H9 (cell line): ENCODE results near the gene SLX4IP. TPM values are rescaled to one million over a fixed set of nuclear protein-coding genes. Genes with fewer than 3 reads are reported as not detected.

ENCODE experiments used
- DNase-seq: peaks from one replicate; pipeline ENCODE4 v3.0.0-alpha.2; 2017
- H2AFZ ChIP-seq: one replicate; pipeline ENCODE4 v1.6.1; 2013; ENCODE audit warnings: mild to moderate bottlenecking, low read length, control low read depth, moderate library complexity
- H2AK5ac ChIP-seq: 2 replicates; pipeline ENCODE4 v1.6.1; 2013; ENCODE audit warnings: low read length, control low read depth, mixed read lengths; ENCODE audit not compliant: insufficient read length
- H2BK120ac ChIP-seq: one replicate; pipeline ENCODE4 v1.6.1; 2013; ENCODE audit warnings: low read depth, mild to moderate bottlenecking, low read length, control low read depth, inconsistent platforms; ENCODE audit not compliant: poor library complexity, severe bottlenecking
- H2BK12ac ChIP-seq: 2 replicates; pipeline ENCODE4 v1.6.1; 2013; ENCODE audit warnings: low read length, control low read depth, mixed read lengths, low read depth; ENCODE audit not compliant: insufficient read length
- H2BK15ac ChIP-seq: 2 replicates; pipeline ENCODE4 v1.6.1; 2013; ENCODE audit warnings: low read depth, low read length, control low read depth
- H2BK20ac ChIP-seq: one replicate; pipeline ENCODE4 v1.6.1; 2013; ENCODE audit warnings: low read depth, mild to moderate bottlenecking, low read length, control low read depth, inconsistent platforms; ENCODE audit not compliant: poor library complexity, severe bottlenecking
- H2BK5ac ChIP-seq: 2 replicates; pipeline ENCODE4 v1.6.1; 2013; ENCODE audit warnings: low read length, control low read depth, mixed read lengths; ENCODE audit not compliant: insufficient read length
- H3K14ac ChIP-seq: 2 replicates; pipeline ENCODE4 v1.6.1; 2013; ENCODE audit warnings: low read length, control low read depth; ENCODE audit not compliant: insufficient read depth
- H3K18ac ChIP-seq: 2 replicates; pipeline ENCODE4 v1.6.1; 2013; ENCODE audit warnings: low read depth, mild to moderate bottlenecking, mixed read lengths, low read length, control low read depth; ENCODE audit not compliant: insufficient read length
- H3K23ac ChIP-seq: 2 replicates; pipeline ENCODE4 v1.6.1; 2013; ENCODE audit warnings: low read length, control low read depth, mixed read lengths, low read depth; ENCODE audit not compliant: insufficient read length
- H3K23me2 ChIP-seq: 2 replicates; pipeline ENCODE4 v1.6.1; 2013; ENCODE audit warnings: low read depth, mild to moderate bottlenecking, mixed read lengths, low read length, control low read depth; ENCODE audit not compliant: insufficient read length, poor library complexity, severe bottlenecking
- H3K27ac ChIP-seq: 2 replicates; pipeline ENCODE4 v1.5.1; 2013; ENCODE audit warnings: low read length, control low read depth, mixed read lengths, low read depth; ENCODE audit not compliant: insufficient read length
- H3K27me3 ChIP-seq: 2 replicates; pipeline ENCODE4 v1.6.1; 2013; ENCODE audit warnings: low read length, control low read depth, inconsistent platforms; ENCODE audit not compliant: insufficient read depth
- H3K4ac ChIP-seq: 2 replicates; pipeline ENCODE4 v1.6.1; 2013; ENCODE audit warnings: low read depth, mild to moderate bottlenecking, control low read depth, inconsistent platforms, low read length, moderate library complexity
- H3K4me1 ChIP-seq: 2 replicates; pipeline ENCODE4 v1.6.1; 2013; ENCODE audit warnings: low read length, control low read depth, inconsistent platforms; ENCODE audit not compliant: insufficient read depth
- H3K4me2 ChIP-seq: 2 replicates; pipeline ENCODE4 v1.6.1; 2013; ENCODE audit warnings: low read length, control low read depth, mixed read lengths; ENCODE audit not compliant: insufficient read length, insufficient read depth
- H3K56ac ChIP-seq: 2 replicates; pipeline ENCODE4 v1.6.1; 2013; ENCODE audit warnings: low read depth, mild to moderate bottlenecking, mixed read lengths, low read length, control low read depth; ENCODE audit not compliant: insufficient read length
- H3K79me1 ChIP-seq: 2 replicates; pipeline ENCODE4 v1.6.1; 2013; ENCODE audit warnings: low read depth, mild to moderate bottlenecking, moderate library complexity, low read length, control low read depth, inconsistent platforms; ENCODE audit not compliant: insufficient read depth, poor library complexity, severe bottlenecking
- H3K79me2 ChIP-seq: 2 replicates; pipeline ENCODE4 v1.6.1; 2013; ENCODE audit warnings: low read length, control low read depth, inconsistent platforms; ENCODE audit not compliant: insufficient read depth
- H3K9ac ChIP-seq: 2 replicates; pipeline ENCODE4 v1.6.1; 2013; ENCODE audit warnings: low read length, control low read depth, mixed read lengths; ENCODE audit not compliant: insufficient read length; ENCODE audit errors: extremely low read depth
- H3K9me3 ChIP-seq: one replicate; pipeline ENCODE4 v1.6.1; 2013; ENCODE audit warnings: low read depth, low read length, inconsistent platforms; ENCODE audit not compliant: control insufficient read depth
- H3T11ph ChIP-seq: one replicate; pipeline ENCODE4 v1.6.1; 2013; ENCODE audit warnings: mild to moderate bottlenecking, low read length, control low read depth, inconsistent platforms
- H4K20me1 ChIP-seq: one replicate; pipeline ENCODE4 v1.6.1; 2013; ENCODE audit not compliant: control insufficient read depth, insufficient read length, insufficient read depth
- H4K5ac ChIP-seq: 2 replicates; pipeline ENCODE4 v1.6.1; 2013; ENCODE audit warnings: low read depth, mild to moderate bottlenecking, mixed read lengths, low read length, control low read depth; ENCODE audit not compliant: insufficient read length
- H4K8ac ChIP-seq: replicated peaks from 2 replicates; pipeline ENCODE4 v1.6.1; 2013; ENCODE audit warnings: low read length, control low read depth, mixed read lengths, low read depth; ENCODE audit not compliant: insufficient read length
- H4K91ac ChIP-seq: 2 replicates; pipeline ENCODE4 v1.6.1; 2013; ENCODE audit warnings: low read depth, mild to moderate bottlenecking, moderate library complexity, mixed read lengths, low read length, control low read depth; ENCODE audit not compliant: insufficient read length
- H3K27ac Mint-ChIP-seq, 3 experiments: 2 replicates in 2 of 3; 3 replicates in 1 of 3; pipeline ENCODE4 v1.8.0; 2020 to 2021; ENCODE audit warnings: mixed read lengths in 3 of 3, mild to moderate bottlenecking in 1 of 3, moderate library complexity in 1 of 3
- H3K27me3 Mint-ChIP-seq: 2 replicates; pipeline ENCODE4 v1.8.0; 2021; ENCODE audit warnings: low read depth, mild to moderate bottlenecking, moderate library complexity, mixed read lengths
- H3K36me3 Mint-ChIP-seq, 3 experiments: 2 replicates in 2 of 3; 3 replicates in 1 of 3; pipeline ENCODE4 v1.8.0; 2020 to 2021; ENCODE audit warnings: low read depth in 3 of 3, mixed read lengths in 3 of 3; ENCODE audit not compliant: insufficient read depth in 1 of 3
- H3K4me1 Mint-ChIP-seq, 2 experiments: 2 replicates each; pipeline ENCODE4 v1.8.0; 2020; ENCODE audit warnings: mixed read lengths in 2 of 2
- H3K4me3 Mint-ChIP-seq, 2 experiments: 2 replicates in 1 of 2; 3 replicates in 1 of 2; pipeline ENCODE4 v1.8.0; 2020 to 2021; ENCODE audit warnings: mild to moderate bottlenecking in 2 of 2, mixed read lengths in 2 of 2, moderate library complexity in 1 of 2
- H3K9me3 Mint-ChIP-seq, 2 experiments: 2 replicates in 1 of 2; 3 replicates in 1 of 2; pipeline ENCODE4 v1.8.0; 2020; ENCODE audit warnings: mild to moderate bottlenecking in 2 of 2, mixed read lengths in 2 of 2, moderate library complexity in 1 of 2
- CTCF ChIP-seq: fragments of 200-600 bp; sonication (generic); conservative IDR thresholded peaks from 3 replicates; pipeline ENCODE4 v1.8.0; 2021; ENCODE audit warnings: antibody characterized with exemption, mild to moderate bottlenecking
- WGBS: extraction: QIAGEN DNeasy Blood & Tissue Kit; methylation state at CpG from one replicate; pipeline ENCODE4 v1.1.7; 2013; ENCODE audit warnings: missing lambda C conversion rate, low lambda C conversion rate, mixed read lengths; ENCODE audit not compliant: insufficient read length; ENCODE audit errors: extremely low coverage; 5-methylcytosine and 5-hydroxymethylcytosine counted together
- total RNA-seq: library from RNA; stranded (reverse); gene quantifications from 2 replicates; pipeline ENCODE4 v1.2.1, GENCODE V29; 2021

SLX4IP gene
- total RNA-seq, 1 experiment from 2014 or later = 7.9 TPM

- Histone ChIP-seq H3K14ac (no peak overlapping the region), H2BK15ac (no peak overlapping the region), H3K23me2 (no peaks in the 10 kb centered on the region), H3K18ac (no peak overlapping the region), H4K8ac (no peak overlapping the region), H2AK5ac (no peak overlapping the region), H4K5ac (no peak overlapping the region), H3K9ac (no peak overlapping the region), H4K91ac (no peak overlapping the region), H3K27me3 (no peaks in the 10 kb centered on the region), H2BK12ac (no peak overlapping the region), H2BK120ac (no peak overlapping the region), H3K4me1 (no peaks in the 10 kb centered on the region), H3T11ph (no peak overlapping the region), H4K20me1 (no peaks in the 10 kb centered on the region), H3K79me2 (no peaks in the 10 kb centered on the region), H3K4me2 (no peak overlapping the region), H2AFZ (no peak overlapping the region), H3K4ac (no peak overlapping the region), H3K27ac (no peak overlapping the region), H3K23ac (no peak overlapping the region), H3K56ac (no peak overlapping the region), H2BK5ac (no peak overlapping the region), H2BK20ac (no peak overlapping the region), H3K9me3 (no peaks in the 10 kb centered on the region), H3K79me1 (no peaks in the 10 kb centered on the region)
- no peak overlapping the region for H3K27ac Mint-ChIP-seq
- H3K9me3 Mint-ChIP-seq = peaks cover 2 to 8% of the 10 kb centered on the region in 2 experiments; a peak in 3 of 5 replicates
- no peak overlapping the region for H3K4me3 Mint-ChIP-seq
- no CpG with 5 or more reads among the region's 4 CpGs for WGBS
- peaks cover 2% of the 10 kb centered on the region; the same call in 1 of the 2 replicates for H3K27me3 Mint-ChIP-seq
- no peak for TF ChIP-seq CTCF
- no peak for DNase-seq
- H3K36me3 Mint-ChIP-seq = no peaks in the 10 kb centered on the region; a peak in 3 of 7 replicates
- peaks cover 2 to 4% of the 10 kb centered on the region in 2 experiments; a peak in 1 of 4 replicates for H3K4me1 Mint-ChIP-seq
These were observed 46.5 kb upstream of the SLX4IP start for GRCh38 chr20:10388597-10388996.
